PC-9 (cell line): ENCODE data around the gene CD19. TPM values are rescaled to one million over a fixed set of nuclear protein-coding genes. Genes with fewer than 3 reads are reported as not detected.

Experiments
- BruUV-seq: library from RNA; stranded (reverse); fragments of 400-500 nt; replicated peaks from 2 replicates; lab custom pipeline; 2021; lab: Mats Ljungman, UMichigan
- CTCF ChIA-PET: fragments of 300-600 bp; sonication (Branson Sonifier 250); formaldehyde crosslinking; loops from one replicate; lab custom pipeline; 2022; ENCODE audit warnings: antibody characterized with exemption; lab: Charles Lee
- POLR2A ChIA-PET: fragments of 300-600 bp; sonication (Branson Sonifier 250); formaldehyde crosslinking; loops from one replicate; lab custom pipeline; 2022; ENCODE audit warnings: antibody characterized with exemption; ENCODE audit not compliant: unreplicated experiment; lab: Charles Lee
- DNase-seq, 2 experiments: peaks; one replicate each; pipeline versions ENCODE4 v3.0.0 to v3.0.0-alpha.2; 2015 to 2022; ENCODE audit warnings: mixed read lengths in 1 of 2
- H2AFZ ChIP-seq: fragments of 200-600 bp; sonication (generic); 2 replicates; pipeline ENCODE4 v1.8.1; 2017; ENCODE audit warnings: antibody characterized with exemption
- H3F3A ChIP-seq: fragments of 200-600 bp; sonication (generic); 2 replicates; pipeline ENCODE4 v1.8.1; 2017; ENCODE audit warnings: antibody characterized with exemption, mild to moderate bottlenecking, low read depth; ENCODE audit not compliant: insufficient read depth
- H3K27ac ChIP-seq: fragments of 200-600 bp; sonication (generic); 2 replicates; pipeline ENCODE4 v1.6.1; 2016; ENCODE audit warnings: mixed run types
- H3K27me3 ChIP-seq: fragments of 200-600 bp; sonication (generic); 2 replicates; pipeline ENCODE4 v1.6.1; 2016; ENCODE audit warnings: low read depth, mixed run types; ENCODE audit not compliant: insufficient read depth
- H3K36me3 ChIP-seq: fragments of 200-600 bp; sonication (generic); 2 replicates; pipeline ENCODE4 v1.6.1; 2016; ENCODE audit warnings: low read depth, mixed run types
- H3K4me1 ChIP-seq: fragments of 200-600 bp; sonication (generic); replicated peaks from 2 replicates; pipeline ENCODE4 v1.6.1; 2016; ENCODE audit warnings: mixed run types; ENCODE audit not compliant: insufficient read depth
- H3K4me2 ChIP-seq: fragments of 200-600 bp; sonication (generic); 2 replicates; pipeline ENCODE4 v1.6.1; 2017; ENCODE audit warnings: mixed run types
- H3K4me3 ChIP-seq: fragments of 200-600 bp; sonication (generic); 2 replicates; pipeline ENCODE4 v1.6.1; 2016; ENCODE audit warnings: mixed run types
- H3K79me2 ChIP-seq: fragments of 200-600 bp; sonication (generic); 2 replicates; pipeline ENCODE4 v1.6.1; 2017; ENCODE audit warnings: low read depth, mixed run types
- H3K9me2 ChIP-seq: fragments of 200-600 bp; sonication (generic); 2 replicates; pipeline ENCODE4 v1.8.1; 2017; ENCODE audit warnings: mild to moderate bottlenecking; ENCODE audit not compliant: insufficient read depth
- H3K9me3 ChIP-seq: fragments of 200-600 bp; sonication (generic); 2 replicates; pipeline ENCODE4 v1.8.1; 2016; ENCODE audit warnings: low read depth; ENCODE audit not compliant: insufficient read depth
- H4K20me1 ChIP-seq: fragments of 200-600 bp; sonication (generic); 2 replicates; pipeline ENCODE4 v1.8.1; 2017; ENCODE audit not compliant: insufficient read depth
- EZH2 ChIP-seq: fragments of 200-600 bp; sonication (generic); IDR thresholded peaks from 2 replicates; pipeline ENCODE4 v1.8.0; 2017; ENCODE audit warnings: antibody characterized with exemption, low read depth
- intact Hi-C: fragments of 100-400 bp; cut with micrococcal nuclease; formaldehyde crosslinking; loops from one replicate; pipeline ENCODE4 v1.10.0; 2022; ENCODE audit not compliant: unreplicated experiment
- total RNA-seq: library from RNA; stranded (reverse); gene quantifications from 2 replicates; pipeline ENCODE4 v1.2.3, GENCODE V29; 2021
- TF ChIP-seq, protein P1 (sequence below): fragments of 200-600 bp; sonication (generic); conservative IDR thresholded peaks from 2 replicates; pipeline ENCODE4 v1.6.1; 2017; ENCODE audit warnings: mixed run types, antibody characterized with exemption, mild to moderate bottlenecking, moderate library complexity

CD19 gene
- total RNA-seq, 1 experiment from 2014 or later: not detected

DNA sequence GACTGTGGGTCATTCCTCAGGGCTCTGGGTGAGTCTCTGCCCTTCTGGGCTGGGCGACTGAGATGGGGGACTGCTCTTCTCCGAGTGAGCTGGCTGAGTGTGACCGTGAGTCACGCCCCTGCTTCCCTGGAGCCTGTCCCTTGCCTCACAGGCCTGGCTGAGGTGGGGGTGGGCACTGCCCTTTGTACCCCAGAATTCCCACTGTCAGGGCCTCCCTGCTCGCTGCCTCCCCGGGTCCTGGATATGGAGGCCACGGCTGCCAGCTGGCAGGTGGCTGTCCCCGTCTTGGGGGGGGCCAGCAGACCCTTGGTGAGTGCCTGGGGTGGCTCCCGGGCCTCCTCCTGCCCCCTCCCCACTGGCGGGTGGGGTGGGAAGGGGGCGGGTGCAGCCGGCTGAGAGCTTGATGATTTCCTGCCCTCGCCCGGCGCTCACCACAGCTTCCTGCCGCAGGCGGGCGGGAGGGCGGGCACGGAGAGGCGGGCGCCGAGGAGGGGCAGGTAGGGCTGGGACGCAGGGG lies 52.9 kb downstream of the CD19 start, which contains the start of gene LAT:
Gene LAT, plus strand, starts transcription at position 434 of the 517 bp plus-strand sequence. CDS start 366 bp downstream, outside the sequence.
- no peaks in the 10 kb centered on the region for H4K20me1 ChIP-seq
- no peak for DNase-seq
- CTCF ChIA-PET: no interaction called here
- no peaks in the 10 kb centered on the region for H3K9me2 ChIP-seq
- intact Hi-C loops: no loop called here
- H3K4me2 ChIP-seq: no peak within 1 kb of the TSS
- H3K36me3 ChIP-seq: peaks cover 13% of the 10 kb centered on the region
- H3F3A ChIP-seq: no peaks in the 10 kb centered on the region; the same call in 1 of the 2 replicates
- POLR2A ChIA-PET: no interaction called here
- no peaks in the 10 kb centered on the region for H3K27me3 ChIP-seq
- no peaks in the 10 kb centered on the region for H3K4me1 ChIP-seq
- no peak within 1 kb of the TSS for H3K4me3 ChIP-seq
- no peak for TF ChIP-seq EZH2
- TF ChIP-seq, protein P1, sequence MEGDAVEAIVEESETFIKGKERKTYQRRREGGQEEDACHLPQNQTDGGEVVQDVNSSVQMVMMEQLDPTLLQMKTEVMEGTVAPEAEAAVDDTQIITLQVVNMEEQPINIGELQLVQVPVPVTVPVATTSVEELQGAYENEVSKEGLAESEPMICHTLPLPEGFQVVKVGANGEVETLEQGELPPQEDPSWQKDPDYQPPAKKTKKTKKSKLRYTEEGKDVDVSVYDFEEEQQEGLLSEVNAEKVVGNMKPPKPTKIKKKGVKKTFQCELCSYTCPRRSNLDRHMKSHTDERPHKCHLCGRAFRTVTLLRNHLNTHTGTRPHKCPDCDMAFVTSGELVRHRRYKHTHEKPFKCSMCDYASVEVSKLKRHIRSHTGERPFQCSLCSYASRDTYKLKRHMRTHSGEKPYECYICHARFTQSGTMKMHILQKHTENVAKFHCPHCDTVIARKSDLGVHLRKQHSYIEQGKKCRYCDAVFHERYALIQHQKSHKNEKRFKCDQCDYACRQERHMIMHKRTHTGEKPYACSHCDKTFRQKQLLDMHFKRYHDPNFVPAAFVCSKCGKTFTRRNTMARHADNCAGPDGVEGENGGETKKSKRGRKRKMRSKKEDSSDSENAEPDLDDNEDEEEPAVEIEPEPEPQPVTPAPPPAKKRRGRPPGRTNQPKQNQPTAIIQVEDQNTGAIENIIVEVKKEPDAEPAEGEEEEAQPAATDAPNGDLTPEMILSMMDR: no peak
- H3K27ac ChIP-seq: no peak within 1 kb of the TSS
- BruUV-seq: no TSS peak
- H3K79me2 ChIP-seq: no peaks in the 10 kb centered on the region
- H3K9me3 ChIP-seq: no peaks in the 10 kb centered on the region
- no peak within 1 kb of the TSS for H2AFZ ChIP-seq

- Histone ChIP-seq H4K20me1 (no peaks in the 10 kb centered on the region), H3K4me1 (no peaks in the 10 kb centered on the region), H3F3A (no peaks in the 10 kb centered on the region; the same call in 1 of the 2 replicates), H3K9me2 (no peaks in the 10 kb centered on the region), H3K27ac (no peak overlapping the region), H3K4me2 (no peak overlapping the region), H3K79me2 (no peaks in the 10 kb centered on the region), H3K27me3 (no peaks in the 10 kb centered on the region), H2AFZ (no peak overlapping the region), H3K4me3 (no peak overlapping the region), H3K9me3 (no peaks in the 10 kb centered on the region), H3K36me3 (peaks cover 13% of the 10 kb centered on the region)
- no peak for TF ChIP-seq EZH2
- TF ChIP-seq, protein P1: no peak
- intact Hi-C loops: no loop called here
- no TSS peak for BruUV-seq
- DNase-seq: no peak
- CTCF ChIA-PET: no interaction called here
- POLR2A ChIA-PET: no interaction called here
These were observed 53.7 kb downstream of the CD19 start for GRCh38 chr16:28985211-28986041.

GRCh38 chr16:28986046-28986445 lies 54.3 kb downstream of the CD19 start:
- BruUV-seq: no TSS peak
- POLR2A ChIA-PET: no interaction called here
- H3K27me3 ChIP-seq: no peaks in the 10 kb centered on the region
- no peak overlapping the region for H3K4me2 ChIP-seq
- H4K20me1 ChIP-seq: no peaks in the 10 kb centered on the region
- H3F3A ChIP-seq: no peaks in the 10 kb centered on the region; the same call in 1 of the 2 replicates
- no peak overlapping the region for H2AFZ ChIP-seq
- no peak for TF ChIP-seq EZH2
- TF ChIP-seq, protein P1: no peak
- intact Hi-C loops: no loop called here
- no peak overlapping the region for H3K4me3 ChIP-seq
- H3K4me1 ChIP-seq: no peaks in the 10 kb centered on the region
- no peaks in the 10 kb centered on the region for H3K79me2 ChIP-seq
- no peaks in the 10 kb centered on the region for H3K9me3 ChIP-seq
- peaks cover 8% of the 10 kb centered on the region for H3K36me3 ChIP-seq
- no peak for DNase-seq
- no peaks in the 10 kb centered on the region for H3K9me2 ChIP-seq
- H3K27ac ChIP-seq: no peak overlapping the region
- CTCF ChIA-PET: no interaction called here
